GM19463 (cell line): Measurements from ENCODE around the gene CRELD2.

Source experiments
- ATAC-seq: cut with Tn5 transposase; IDR thresholded peaks from one replicate; pipeline ENCODE4 v1.9.1; 2021; ENCODE audit warnings: mild to moderate bottlenecking, moderate library complexity; ENCODE audit not compliant: unreplicated experiment

CRELD2 gene

DNA sequence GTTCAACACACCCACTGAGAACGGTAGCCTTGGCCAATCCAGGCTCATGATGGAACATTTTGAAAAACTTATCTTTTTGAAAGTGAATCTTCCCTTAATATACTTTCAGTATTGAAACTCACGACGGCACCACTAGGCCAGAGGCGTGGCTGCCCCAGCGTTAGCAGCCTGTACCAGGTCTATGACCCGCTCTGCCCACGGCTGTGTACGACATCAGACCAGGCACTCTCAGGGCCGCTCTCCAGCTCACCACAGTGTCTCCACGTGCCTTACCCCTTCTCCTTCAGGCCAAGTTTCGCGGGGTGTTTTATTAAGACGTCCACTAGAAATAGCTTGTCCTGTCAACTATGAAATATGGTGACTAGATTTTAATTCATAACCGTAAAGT is 31.4 kb upstream of the CRELD2 start:
- no peak for ATAC-seq

DNA sequence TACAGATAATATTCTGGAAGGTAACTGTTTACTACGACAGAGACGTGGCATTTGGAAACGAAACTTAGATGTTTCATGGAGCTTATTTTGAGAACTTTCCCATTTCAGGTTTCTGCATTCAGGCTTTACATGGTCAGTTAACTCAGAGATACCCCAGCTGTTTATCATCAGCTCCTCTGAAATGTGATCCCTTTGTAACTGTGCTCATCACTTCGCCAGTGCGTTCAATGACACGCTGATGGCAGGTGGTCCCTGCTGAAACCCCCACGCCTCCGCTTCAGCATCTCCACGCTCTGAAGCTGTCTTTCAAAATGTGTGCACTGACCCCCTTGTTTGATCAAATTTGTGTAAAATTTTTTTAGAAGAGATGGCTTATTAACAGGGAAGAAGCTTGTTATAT is 30.7 kb upstream of the CRELD2 start:
- no peak for ATAC-seq

DNA sequence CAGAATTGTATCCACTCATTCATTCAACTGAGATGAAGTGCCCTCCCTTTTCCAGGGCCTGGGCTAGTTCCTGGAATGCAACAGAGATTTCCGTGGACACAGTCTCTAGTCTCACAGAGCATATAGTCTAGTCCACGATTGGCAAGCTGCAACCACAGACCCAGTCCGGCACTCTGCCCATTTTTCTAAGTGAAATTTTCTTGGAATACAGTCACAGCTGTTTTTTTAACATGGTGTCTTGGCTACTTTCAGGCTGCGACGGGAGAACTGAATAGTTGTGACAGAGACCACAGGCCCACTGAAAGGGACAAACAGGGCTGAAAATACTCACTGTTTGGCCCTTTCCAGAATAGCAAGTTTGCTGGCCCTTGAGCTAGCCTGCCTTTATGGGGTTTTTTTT is 29.4 kb upstream of the CRELD2 start:
- ATAC-seq = no peak

DNA sequence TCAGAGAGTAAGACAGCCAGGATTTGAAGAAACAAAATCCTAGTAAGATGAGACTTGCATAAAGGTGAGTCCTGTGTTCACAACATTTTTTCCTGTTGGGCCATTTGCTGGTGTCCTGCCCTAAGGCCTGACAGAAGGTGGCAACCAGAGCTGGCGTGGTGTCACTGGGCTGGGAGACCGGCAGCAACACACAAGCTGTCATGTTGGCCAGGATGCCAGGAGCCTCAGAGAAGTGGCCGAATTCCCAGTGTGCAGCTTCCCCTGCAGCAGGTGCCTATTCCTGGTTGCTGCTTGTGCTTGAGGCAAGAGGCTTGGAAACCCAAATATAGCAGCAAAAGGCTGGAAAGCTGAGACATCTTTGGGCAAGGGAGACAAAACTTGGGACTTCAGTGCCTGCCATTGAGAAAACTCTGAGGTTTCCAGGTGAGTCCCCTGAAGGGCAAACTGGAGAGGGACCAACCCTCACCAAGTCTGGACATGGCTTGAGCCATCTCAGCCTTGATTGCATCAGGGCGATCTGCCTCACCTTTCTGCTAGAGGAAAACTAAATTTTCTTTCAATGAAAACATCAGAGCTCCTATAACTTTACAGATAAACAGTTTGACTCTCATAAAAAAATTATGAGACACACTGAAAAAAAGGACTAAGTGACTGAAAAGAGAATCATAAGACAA is 26.1 kb upstream of the CRELD2 start:
- ATAC-seq = no peak

DNA sequence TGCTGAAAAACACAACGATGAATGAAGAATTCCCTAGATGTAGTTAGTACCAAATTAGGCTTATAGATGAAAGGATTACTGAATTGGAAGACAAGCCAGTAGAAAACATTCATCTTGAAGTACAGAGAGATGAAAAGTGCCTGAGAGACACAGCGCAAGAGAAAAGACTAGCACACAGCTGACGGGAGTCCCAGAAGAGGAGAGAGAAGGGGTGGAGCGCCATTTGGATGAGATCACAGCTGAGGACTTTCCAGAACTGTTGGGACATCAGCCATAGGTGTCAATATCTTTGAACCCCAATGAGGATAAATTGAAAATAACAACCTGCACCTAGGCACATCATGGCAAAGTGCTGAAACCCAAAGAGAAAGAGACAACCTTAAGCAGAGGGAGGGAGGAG is 25.4 kb upstream of the CRELD2 start:
- no peak for ATAC-seq

DNA sequence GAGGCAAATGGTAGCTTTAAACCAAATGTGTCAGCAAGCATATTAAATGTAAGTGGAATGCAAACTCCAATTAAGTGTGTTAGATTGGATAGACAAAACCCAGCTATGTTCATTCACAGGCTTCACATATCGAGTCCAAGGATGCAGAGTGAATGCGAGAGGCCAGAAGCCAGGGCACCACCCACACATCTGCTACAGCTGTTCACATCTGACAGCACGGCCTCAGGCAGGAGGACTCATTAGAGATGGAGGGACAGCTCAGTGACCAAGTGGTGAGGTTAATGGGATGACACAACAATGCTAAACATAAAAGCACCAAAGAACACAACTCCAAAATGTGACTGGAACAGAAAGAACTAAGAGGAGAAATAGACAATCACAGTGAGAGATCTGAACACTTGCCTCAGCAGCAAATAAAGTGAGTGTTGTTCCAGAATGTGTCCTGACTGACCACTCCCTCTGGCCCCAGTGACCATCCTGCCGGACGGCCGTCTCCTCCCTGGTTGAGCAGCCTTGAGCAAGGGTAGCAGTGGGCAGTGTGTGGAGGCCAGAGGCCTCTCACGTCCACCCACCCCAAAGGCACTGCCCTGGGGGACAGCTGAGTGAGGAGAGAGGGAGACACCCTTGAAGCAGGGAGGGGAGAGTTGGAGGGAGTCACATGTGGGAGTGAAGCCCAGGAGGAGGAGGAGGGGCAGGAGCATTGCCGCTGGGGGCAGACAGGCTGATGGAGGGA is 23.9 kb upstream of the CRELD2 start:
- ATAC-seq = no peak

DNA sequence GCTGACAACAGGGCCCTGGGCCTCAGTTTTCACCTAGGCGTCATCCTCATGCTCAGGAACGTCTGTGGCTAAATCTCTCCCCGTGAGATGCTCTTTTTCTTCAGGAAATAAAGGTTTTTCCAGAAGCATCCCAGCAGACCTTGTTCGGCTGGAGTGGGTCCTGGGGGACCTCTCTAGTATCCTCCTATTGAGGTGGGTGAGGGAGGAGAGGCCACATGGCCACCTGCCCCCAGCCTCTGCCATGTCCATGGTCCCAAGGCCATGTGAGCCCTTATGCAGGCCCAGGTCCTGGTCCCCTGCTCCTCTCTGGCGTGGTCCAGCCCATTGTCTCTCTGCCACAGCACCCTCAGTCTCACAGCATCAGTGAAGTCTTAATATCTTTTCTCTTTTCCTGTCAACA is 22.2 kb upstream of the CRELD2 start:
- ATAC-seq = no peak

DNA sequence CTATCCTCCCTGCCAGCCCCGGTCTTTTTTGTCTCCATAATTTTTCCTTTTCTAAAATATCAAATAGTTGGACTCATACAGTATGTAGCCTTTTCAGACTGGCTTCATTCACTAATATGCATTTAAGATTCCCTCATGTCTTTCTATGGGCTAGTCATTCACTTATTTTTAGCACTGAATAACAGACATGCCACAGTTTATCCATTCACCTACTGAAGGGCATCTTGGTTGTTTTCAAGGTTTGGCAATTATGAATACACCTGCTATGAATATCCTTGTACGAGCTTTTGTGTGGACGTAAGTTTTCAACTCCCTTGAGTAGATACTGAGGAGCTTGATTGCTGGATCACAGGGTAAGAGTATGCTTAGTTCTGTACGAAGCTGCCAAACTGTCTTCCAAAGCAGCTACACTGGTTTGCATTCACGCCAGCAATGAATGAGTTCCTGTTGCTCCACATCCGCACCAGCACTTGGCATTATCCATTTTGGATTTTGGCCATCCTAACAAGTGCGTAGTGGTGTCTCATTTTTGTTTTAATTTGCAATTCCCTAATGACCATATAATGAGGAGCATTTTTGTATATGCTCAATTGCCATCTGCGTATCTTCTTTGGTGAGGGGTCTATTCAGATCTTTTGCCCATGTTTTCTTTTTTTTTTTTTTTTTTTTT is 21.3 kb upstream of the CRELD2 start:
- no peak for ATAC-seq

DNA sequence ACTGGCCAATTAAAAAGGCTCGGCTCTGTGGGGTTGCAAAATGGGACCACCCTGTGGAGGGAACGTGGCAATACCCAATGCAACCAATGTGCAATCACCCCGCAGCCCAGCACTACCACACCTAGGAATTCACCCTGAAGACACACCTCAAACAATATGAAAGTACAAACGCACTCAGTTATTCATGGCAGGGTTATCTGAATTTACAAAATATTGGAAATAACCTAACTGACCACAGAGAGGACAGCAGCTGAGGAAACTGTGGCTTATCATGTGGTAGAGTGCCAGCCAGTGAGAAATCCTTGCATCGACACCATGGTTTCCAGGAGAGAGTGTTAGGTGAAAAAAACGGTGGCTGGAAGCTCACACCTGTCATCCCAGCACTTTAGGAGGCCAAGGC is 18.9 kb upstream of the CRELD2 start:
- ATAC-seq = no peak

DNA sequence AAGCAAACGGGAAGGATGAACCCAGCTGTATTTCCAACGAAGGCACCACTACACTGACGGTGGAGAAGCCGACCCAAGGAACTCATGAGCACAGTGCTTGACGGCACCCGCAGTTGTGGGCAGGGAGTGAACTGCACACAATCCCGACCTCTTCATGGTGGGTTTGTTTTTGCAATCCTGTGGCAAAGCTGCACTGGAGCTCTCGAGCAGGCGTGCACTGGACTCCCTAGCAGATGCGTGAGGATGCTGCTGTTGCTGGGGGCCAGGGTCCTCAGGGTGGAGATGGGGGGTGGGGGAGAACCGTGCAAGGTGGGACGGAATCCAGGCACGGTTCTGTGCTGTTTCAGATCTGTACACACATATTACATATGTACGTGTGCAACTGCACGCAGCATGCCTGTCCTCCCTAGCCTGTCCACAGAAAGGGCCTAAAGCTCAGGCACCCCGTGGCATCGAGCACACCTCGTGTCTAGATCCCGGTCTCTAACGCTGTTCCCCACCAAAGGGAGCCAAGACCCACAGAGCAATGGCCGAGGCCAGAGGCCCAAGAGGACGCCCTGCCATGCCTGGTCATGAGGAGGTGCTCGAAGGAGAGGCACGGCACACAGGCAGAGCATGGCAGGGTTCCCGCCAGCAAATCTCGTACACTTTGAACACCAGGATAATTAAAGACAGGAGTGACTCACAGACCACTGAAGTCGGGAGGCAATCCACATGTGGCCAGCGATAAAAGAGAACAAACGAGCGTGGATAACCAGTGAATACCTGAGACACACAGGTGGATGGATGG is 17.8 kb upstream of the CRELD2 start:
- no peak for ATAC-seq

DNA sequence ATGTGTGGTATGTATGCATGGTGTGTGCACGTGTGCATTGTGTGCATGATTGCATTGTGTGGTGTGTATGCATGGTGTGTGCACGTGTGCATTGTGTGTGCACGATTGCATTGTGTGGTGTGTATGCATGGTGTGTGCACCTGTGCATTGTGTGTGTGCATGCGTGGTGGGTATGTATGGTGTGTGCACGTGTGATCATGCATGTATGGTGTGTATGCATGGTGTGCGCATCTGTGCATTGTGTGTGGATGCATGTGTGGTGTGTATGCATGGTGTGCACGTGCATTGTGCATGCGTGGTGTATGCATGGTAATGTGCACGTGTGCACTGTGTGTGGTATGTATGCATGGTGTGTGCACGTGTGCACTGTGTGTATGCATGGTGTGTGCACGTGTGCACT is 17.0 kb upstream of the CRELD2 start:
- no peak for ATAC-seq

DNA sequence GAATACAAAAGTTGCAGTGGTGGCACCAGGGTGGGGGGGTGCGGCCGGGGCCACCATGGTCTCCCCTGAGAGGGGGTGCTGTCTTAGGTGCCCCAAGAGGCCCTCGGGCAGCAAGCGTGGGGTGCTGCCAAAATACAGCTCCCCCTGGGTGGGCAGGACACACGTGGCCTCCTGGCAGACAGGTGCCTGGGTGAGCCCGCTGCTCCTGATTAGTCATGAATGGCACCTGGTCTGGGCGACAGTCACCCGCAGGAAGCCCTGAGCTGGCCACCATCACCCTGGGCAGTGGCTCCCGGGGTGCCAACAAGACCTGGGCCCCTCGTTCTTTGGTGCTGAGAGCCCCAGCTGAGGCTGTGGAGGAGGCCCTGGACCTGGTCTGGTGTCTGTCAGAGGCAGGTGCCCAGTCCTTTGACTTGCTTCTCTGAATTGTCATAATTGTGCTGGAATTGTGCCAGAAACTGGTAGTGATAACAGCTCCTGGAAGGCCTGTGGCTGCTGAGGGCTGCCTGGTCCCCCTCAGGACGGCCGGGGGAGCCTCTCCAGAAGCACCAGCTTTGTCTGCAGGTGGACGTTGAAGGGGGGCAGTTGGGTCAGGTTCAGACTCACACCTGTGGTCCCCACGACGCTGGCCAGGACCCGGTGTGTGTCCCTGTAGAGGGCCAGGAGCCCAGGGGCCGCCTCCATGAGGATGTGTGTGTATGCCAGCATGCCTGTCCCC is 15.0 kb upstream of the CRELD2 start:
- ATAC-seq = no peak

DNA sequence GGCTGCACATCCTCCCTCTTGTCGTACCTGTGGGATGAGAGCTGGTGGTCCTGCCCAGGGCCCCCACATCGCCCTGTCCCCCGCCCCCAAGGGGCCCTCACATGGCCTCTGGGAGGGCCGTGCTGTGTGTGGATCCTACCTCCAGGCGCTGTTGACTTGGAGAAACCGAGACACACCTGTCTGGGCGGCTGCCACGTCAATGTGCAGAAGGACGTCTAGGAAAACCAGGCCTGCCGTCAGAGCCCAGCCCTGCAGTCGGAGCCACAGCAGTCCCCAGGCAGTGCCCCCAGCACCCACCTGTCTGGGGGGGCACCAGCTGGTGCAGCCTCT is 14.4 kb upstream of the CRELD2 start:
- ATAC-seq = no peak

DNA sequence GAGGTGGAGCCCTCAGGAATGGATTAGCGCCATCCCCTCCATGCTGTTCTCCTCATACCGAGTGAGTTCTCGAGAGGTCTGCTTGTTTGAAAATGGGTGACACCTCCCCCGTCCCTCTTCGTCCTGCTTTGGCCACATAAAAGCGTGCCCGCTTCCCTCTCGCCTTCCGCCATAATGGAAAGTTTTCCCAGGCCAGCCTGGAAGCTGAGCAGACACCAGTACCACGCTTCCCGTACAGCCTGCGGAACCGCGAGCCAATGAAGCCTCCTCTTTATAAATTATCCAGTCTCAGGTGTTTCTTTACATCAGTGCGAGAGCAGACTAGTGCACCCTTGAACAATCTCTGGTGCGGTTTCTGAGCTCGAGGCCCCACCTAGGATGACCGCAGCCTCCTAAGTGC is 13.0 kb upstream of the CRELD2 start:
- no peak for ATAC-seq

DNA sequence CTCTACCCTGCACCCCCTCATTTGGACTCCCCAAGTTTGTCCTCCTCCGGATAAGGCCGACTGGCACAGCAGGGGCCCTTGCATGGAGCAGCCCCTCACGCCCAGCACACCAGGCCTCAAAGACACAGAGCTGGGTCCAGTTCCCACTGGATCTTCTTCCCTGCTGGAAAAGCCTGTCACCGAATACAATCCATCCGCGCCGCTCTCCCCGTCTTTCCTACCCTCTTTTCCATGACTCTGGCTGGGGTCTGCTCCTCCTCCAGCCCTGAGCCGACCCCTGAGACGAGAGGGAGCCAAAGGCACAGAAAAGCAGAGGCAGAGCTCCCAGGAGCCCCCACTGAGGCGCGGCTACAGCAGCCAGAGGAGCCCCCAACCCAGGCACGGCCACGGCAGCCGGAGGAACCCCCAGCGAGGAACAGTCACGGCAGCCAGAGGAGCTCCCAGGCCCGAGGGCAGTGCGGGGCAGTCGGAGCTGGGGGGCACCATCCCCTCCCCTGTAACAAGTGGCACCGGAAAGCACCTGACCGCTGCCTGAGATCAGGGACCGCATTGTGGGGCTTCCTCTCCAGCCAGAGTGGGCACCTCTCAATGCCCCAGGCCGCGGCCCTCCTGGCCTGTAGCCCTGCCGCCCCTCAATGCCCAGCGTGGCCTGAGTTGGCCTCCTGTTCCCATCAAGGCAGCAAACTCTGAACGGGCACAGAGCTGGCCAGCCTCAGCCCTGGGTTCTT is 12.2 kb upstream of the CRELD2 start:
- ATAC-seq = no peak

DNA sequence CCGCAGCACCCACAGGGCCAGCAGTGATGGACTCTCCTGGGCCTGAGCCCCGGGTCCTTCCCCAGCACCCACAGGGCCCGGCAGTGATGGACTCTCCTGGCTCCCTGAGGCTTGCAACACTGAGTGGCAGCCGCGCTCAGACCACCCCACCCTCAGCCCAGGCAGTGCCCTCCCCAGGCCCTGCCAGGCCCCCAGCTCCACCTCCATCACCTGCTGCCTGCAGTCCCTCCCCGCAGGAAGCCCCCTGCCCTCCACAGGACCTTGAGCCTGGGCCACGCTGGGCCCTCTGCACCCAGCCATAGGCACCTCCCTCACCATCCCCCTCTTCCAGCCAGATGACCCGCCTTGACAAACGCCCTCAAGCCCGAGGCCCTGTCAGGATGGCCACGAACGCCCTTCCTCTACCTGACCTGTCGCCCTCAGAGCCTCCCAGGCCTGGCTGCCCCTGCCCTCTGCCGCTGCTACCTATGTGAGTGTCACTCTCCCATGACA is 11.6 kb upstream of the CRELD2 start:
- no peak for ATAC-seq

DNA sequence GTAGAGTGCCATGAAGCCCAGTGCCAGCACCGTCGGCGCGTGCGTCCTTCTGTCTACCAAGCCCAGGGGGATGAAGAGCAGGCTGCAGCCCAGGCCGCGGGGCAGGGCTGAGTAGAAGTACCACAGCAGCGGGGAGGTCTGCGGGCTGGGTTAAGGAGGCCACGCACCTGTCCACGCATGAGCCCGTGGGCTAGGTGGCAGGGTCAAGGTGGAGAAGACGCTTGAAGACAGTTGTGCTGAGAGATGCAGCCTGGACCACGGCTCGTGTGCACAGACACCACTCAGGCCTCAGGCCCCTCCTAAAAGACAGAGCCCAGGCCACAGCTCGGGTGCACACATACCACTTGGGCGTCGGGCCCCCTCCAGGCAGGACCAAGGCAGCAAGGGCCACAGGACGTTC is 10.6 kb upstream of the CRELD2 start:
- ATAC-seq = no peak

DNA sequence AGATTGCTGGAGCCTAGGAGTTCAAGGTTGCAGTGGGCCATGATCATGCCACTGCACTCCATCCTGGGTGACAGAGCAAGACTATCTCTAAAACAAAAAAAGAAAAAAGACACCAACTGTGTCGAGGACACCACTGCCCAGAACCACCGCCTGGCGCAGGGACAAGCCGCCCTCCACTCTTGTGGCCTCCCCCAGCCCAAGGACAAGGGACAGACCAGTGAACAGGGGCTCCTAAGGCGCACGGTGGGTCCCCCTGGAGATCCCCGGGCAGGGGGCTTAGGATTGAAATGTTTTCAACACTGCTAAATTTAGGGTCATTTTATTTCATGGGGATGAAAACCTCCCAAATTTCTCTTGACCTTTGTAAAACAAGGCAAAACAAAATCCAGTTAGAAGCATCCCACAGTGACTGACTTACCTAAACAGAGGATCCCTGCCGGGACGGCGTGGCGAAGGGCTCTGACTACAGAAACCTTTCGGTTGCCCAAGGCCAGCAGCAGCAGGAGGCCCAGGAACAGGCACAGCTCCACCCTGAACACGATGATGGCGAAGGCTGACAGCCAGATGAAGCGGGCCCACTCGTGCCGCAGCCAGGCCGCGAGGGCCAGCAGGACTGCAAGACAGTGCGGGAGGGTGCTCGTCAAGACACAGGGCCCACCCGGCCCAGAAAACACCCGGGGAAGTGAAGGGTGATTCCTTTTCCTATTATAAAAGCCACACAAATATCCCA is 8.8 kb upstream of the CRELD2 start:
- no peak for ATAC-seq
